ENCODE results near the gene LSM12. TPM values are rescaled to one million over a fixed set of nuclear protein-coding genes. Genes with fewer than 3 reads are reported as not detected.

Gene LSM12
- total and polyA plus RNA-seq, 2 donors (not counting 3 experiments of a cell fraction or from before 2014, with no cell fraction given): 36.5 to 68.9 TPM

DNA sequence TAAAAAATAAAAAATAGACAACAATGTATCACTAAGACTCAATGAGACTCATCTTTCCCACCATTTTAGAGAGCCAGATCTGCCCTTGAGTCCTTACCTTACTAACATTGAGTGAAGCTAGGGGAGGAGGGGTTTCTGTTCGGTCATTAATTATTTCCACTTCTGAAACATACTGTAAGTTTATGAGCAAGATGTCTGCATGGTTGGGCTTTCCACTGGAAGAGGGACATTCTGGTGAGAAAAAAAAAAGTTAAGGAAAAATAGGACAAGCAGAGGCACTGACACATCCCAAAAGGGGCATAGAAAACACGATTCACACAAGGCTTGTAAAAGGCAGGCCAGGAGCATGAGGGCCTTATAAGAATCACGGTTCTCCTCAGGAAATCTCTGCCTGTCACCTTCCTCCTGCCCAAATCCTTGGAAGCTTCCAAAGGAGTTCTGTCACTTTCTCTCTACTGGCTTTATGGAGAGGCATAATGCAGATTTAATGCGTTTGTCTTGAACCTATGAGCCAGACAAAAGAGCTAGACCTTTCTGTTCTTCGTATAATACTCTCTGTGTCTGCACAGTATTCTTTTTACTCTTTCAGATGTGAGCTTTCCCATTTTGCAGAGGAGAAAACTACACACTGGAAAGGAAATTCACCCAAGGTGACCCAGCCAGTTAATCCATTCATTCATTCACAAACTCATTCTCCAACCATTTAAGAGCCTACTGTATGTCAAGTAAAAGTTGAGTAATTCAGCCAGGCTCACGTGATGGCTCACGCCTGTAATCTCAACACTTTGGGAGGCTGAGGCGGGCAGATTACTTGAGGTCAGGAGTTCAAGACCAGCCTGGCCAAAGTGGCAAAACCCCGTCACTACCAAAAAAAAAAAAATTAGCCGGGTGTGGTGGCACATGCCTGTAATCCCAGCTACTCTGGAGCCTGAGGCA lies 2.5 kb downstream of the LSM12 start:
- BruUV-seq (replicated peaks): TSS peak; percentile 11
- Histone ChIP-seq H3K9ac (replicated peaks; ENCODE audit: extremely low read depth, insufficient read depth, low read length) (no peak overlapping the region), H4K20me1 (replicated peaks; ENCODE audit: control insufficient read depth, extremely low read depth, insufficient read depth, low read length) (no peaks in the 10 kb centered on the region), H2AFZ (ENCODE audit: low read depth, low read length) (no peak overlapping the region), H3K27me3 (ENCODE audit: control insufficient read depth in 2 of 2, insufficient read depth in 2 of 2, low read length in 2 of 2) (no peaks in the 10 kb centered on the region), H3K4me2 (ENCODE audit: insufficient read depth, low read length) (no peak overlapping the region), H3K4me3 (replicated peaks in 1 of 3; ENCODE audit: insufficient read depth in 1 of 3, low read depth in 1 of 3, low read length in 3 of 3) (no peak overlapping the region), H3K79me2 (ENCODE audit: control insufficient read depth, insufficient read depth, low read length) (peaks cover 70% of the 10 kb centered on the region), H3K4me1 (ENCODE audit: control insufficient read depth, extremely low read depth, insufficient read depth, low read length) (peaks cover 15% of the 10 kb centered on the region), H3K9me3 (replicated peaks; ENCODE audit: control insufficient read depth, insufficient read depth, low read length) (no peaks in the 10 kb centered on the region), H3K27ac (ENCODE audit: insufficient read depth, low read depth, low read length) (no peak overlapping the region), H3K36me3 (ENCODE audit: control insufficient read depth in 2 of 2, extremely low read depth in 1 of 2, insufficient read depth in 2 of 2, low read length in 2 of 2) (peaks cover 8 to 15% of the 10 kb centered on the region in 2 experiments), H3K9me1 (replicated peaks; ENCODE audit: control insufficient read depth, extremely low read depth, insufficient read depth, low read length) (no peaks in the 10 kb centered on the region)
- ChIA-PET CTCF (interaction anchor here (0.9 to 1.3 kb wide), 3 partner anchors 20 to 104 kb away, joined by 3 to 4 read pairs (median 4); no protein-coding TSS in a partner anchor), POLR2A (no interaction called here)
- DNase-seq (ENCODE audit: low read depth, low spot score): no peak
- dilution Hi-C loops (cut with MboI; ENCODE audit: extremely low pct_ligation_motif_present, low sequenced_read_pairs) (no loop called here), intact Hi-C loops (cut with micrococcal nuclease) (no loop called here)
- peak; percentile 72 for FAIRE-seq
- no peak for TF ChIP-seq MYC (IDR thresholded peaks at IDR 0.05; ENCODE audit: low read depth, low read length)
- TF ChIP-seq EZH2 (IDR thresholded peaks at IDR 0.05; ENCODE audit: borderline replicate concordance, low read depth, low read length, severe bottlenecking): no peak
- no peak for TF ChIP-seq FOS (IDR thresholded peaks at IDR 0.05; ENCODE audit: borderline replicate concordance, insufficient read depth, low read length)
- TF ChIP-seq POLR2AphosphoS5 (IDR thresholded peaks at IDR 0.05; ENCODE audit: insufficient read depth, low read depth, low read length): no peak
- TF ChIP-seq JUN (IDR thresholded peaks at IDR 0.05; ENCODE audit: borderline replicate concordance, insufficient read depth, insufficient read length, low read depth): no peak
- TF ChIP-seq, protein P1, sequence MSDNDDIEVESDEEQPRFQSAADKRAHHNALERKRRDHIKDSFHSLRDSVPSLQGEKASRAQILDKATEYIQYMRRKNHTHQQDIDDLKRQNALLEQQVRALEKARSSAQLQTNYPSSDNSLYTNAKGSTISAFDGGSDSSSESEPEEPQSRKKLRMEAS (IDR thresholded peaks at IDR 0.05; ENCODE audit: insufficient read depth, insufficient read length): no peak
- no peak for TF ChIP-seq POLR2A (IDR thresholded peaks at IDR 0.05; ENCODE audit: low read depth, low read length)
- no peak for TF ChIP-seq GATA2 (IDR thresholded peaks at IDR 0.05; ENCODE audit: insufficient read depth, insufficient read length, low read depth, low read length)
- TF ChIP-seq, protein P2, sequence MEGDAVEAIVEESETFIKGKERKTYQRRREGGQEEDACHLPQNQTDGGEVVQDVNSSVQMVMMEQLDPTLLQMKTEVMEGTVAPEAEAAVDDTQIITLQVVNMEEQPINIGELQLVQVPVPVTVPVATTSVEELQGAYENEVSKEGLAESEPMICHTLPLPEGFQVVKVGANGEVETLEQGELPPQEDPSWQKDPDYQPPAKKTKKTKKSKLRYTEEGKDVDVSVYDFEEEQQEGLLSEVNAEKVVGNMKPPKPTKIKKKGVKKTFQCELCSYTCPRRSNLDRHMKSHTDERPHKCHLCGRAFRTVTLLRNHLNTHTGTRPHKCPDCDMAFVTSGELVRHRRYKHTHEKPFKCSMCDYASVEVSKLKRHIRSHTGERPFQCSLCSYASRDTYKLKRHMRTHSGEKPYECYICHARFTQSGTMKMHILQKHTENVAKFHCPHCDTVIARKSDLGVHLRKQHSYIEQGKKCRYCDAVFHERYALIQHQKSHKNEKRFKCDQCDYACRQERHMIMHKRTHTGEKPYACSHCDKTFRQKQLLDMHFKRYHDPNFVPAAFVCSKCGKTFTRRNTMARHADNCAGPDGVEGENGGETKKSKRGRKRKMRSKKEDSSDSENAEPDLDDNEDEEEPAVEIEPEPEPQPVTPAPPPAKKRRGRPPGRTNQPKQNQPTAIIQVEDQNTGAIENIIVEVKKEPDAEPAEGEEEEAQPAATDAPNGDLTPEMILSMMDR (IDR thresholded peaks at IDR 0.05; ENCODE audit: extremely low read depth in 1 of 2, insufficient read depth in 1 of 2, low read depth in 1 of 2, low read length in 2 of 2): no peak
